Prostate gland (tissue), 2 donors: ENCODE data around the gene STX11. TPM values are rescaled to one million over a fixed set of nuclear protein-coding genes. Genes with fewer than 3 reads are reported as not detected.

Experiments
- DNase-seq: peaks from one replicate; pipeline ENCODE4 v3.0.0-alpha.2; 2019; ENCODE audit warnings: low spot score
- H3K27ac ChIP-seq, 2 donors: fragments of 200-600 bp; sonication (generic); 2 replicates each; pipeline ENCODE4 v1.5.1; 2017 to 2019
- H3K27me3 ChIP-seq: fragments of 200-600 bp; sonication (generic); replicated peaks from 2 replicates; pipeline ENCODE4 v1.5.1; 2019; ENCODE audit not compliant: insufficient read depth
- H3K36me3 ChIP-seq, 2 donors: fragments of 200-600 bp; sonication (generic); 1 replicate in 1 of 2; 2 replicates in 1 of 2; pipeline versions ENCODE4 v1.5.1 to v1.8.1; 2017 to 2019
- H3K4me1 ChIP-seq: fragments of 200-600 bp; sonication (generic); replicated peaks from 2 replicates; pipeline ENCODE4 v1.5.1; 2019
- H3K4me3 ChIP-seq, 2 donors: fragments of 200-600 bp; sonication (generic); 2 replicates each; pipeline ENCODE4 v1.5.1; 2017 to 2019
- H3K9me3 ChIP-seq: fragments of 200-600 bp; sonication (generic); 2 replicates; pipeline ENCODE4 v1.5.1; 2017
- POLR2A ChIP-seq: fragments of 450-650 bp; IDR thresholded peaks from one replicate; pipeline ENCODE4 v1.6.1; 2016; ENCODE audit warnings: antibody characterized with exemption, mild to moderate bottlenecking
- POLR2AphosphoS5 ChIP-seq: sonication (generic); formaldehyde crosslinking; IDR thresholded peaks from one replicate; pipeline ENCODE4 v1.6.1; 2017; ENCODE audit warnings: antibody characterized with exemption
- WGBS: methylation state at CpG from one replicate; pipeline ENCODE4 v1.1.5; 2018; 5-methylcytosine and 5-hydroxymethylcytosine counted together
- intact Hi-C: fragments of 100-400 bp; cut with DNase I; formaldehyde crosslinking; loops from one replicate; pipeline ENCODE4 v1.14.2; 2022
- total RNA-seq, 2 donors: library from RNA; depleted of rRNA; stranded (reverse); fragments of >200 nt; gene quantifications; one replicate each; pipeline ENCODE4 v1.1.0, GENCODE V29; 2016
- TF ChIP-seq, protein P1 (sequence below), 4 experiments: fragments of 200-600 bp in 2 of 4; fragments of 450-650 bp in 2 of 4; sonication (generic) in 2 of 4; IDR thresholded peaks; 1 replicate in 3 of 4; 2 replicates in 1 of 4; pipeline ENCODE4 v1.5.1; 2016 to 2019; ENCODE audit warnings: antibody characterized with exemption in 4 of 4, mild to moderate bottlenecking in 2 of 4, moderate library complexity in 2 of 4

The STX11 gene
- 1 to 10 TPM; 1.4 to 8.0 TPM for total RNA-seq

DNA sequence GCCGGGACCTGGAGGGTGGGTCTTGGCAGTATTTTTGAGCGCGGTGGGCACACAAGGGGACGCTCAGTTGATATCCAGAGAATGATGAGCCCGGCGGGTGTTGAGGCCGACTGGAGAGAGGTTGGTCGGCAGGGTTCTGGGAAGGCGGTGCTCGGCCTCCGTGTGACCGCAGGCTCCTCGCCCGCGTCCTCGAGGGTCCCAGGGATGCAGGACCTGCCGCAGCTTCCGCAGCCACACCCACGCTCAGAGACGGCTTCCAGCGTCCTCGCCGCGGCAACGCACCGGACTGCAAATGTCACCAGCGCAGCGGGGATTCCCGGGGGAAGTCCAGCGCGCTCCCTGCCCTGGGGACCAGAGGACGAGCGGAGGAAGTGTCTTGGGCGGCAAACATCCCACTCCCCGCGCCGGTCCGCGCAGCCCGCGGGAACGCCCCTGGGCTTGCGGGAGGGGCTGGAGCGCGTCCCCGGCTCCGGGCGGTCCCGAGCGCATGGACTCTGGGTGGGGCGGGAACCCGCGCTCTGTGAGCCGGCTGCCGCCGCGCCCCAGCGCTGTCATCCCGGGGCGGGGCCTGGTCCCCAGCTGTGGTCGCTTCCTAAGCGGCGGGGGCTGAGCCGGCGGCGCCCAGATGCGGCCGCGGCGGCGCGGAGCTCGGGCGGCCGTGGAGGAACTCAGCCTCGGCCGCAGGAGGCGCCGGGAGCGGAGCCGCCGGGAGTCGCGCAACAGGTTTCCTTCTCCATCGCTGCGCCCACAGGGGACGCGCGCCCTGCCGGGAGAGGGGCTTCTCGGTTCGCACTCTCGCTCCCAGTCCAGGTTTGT, at the start of gene STX11:
TSS of gene STX11 (plus strand) at position 624 of the 816 bp plus-strand sequence. CDS start 36,111 bp downstream, outside the sequence.
- peak; percentile 21 for DNase-seq
- no peaks in the 10 kb centered on the region for H3K9me3 ChIP-seq
- H3K27me3 ChIP-seq = no peaks in the 10 kb centered on the region
- H3K27ac ChIP-seq = peak within 1 kb of the TSS in 1 of 2 donors; percentile 14
- intact Hi-C loops = no loop called here
- no peaks in the 10 kb centered on the region for H3K4me1 ChIP-seq
- TF ChIP-seq, protein P1, sequence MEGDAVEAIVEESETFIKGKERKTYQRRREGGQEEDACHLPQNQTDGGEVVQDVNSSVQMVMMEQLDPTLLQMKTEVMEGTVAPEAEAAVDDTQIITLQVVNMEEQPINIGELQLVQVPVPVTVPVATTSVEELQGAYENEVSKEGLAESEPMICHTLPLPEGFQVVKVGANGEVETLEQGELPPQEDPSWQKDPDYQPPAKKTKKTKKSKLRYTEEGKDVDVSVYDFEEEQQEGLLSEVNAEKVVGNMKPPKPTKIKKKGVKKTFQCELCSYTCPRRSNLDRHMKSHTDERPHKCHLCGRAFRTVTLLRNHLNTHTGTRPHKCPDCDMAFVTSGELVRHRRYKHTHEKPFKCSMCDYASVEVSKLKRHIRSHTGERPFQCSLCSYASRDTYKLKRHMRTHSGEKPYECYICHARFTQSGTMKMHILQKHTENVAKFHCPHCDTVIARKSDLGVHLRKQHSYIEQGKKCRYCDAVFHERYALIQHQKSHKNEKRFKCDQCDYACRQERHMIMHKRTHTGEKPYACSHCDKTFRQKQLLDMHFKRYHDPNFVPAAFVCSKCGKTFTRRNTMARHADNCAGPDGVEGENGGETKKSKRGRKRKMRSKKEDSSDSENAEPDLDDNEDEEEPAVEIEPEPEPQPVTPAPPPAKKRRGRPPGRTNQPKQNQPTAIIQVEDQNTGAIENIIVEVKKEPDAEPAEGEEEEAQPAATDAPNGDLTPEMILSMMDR (IDR thresholded peaks at IDR 0.05) = no peak
- peak; percentile 22 for TF ChIP-seq POLR2A
- no peaks in the 10 kb centered on the region for H3K36me3 ChIP-seq
- 2% methylated on average over 39 of the region's 93 CpGs for WGBS
- peak within 1 kb of the TSS; percentile 48 to 56 for H3K4me3 ChIP-seq

DNA sequence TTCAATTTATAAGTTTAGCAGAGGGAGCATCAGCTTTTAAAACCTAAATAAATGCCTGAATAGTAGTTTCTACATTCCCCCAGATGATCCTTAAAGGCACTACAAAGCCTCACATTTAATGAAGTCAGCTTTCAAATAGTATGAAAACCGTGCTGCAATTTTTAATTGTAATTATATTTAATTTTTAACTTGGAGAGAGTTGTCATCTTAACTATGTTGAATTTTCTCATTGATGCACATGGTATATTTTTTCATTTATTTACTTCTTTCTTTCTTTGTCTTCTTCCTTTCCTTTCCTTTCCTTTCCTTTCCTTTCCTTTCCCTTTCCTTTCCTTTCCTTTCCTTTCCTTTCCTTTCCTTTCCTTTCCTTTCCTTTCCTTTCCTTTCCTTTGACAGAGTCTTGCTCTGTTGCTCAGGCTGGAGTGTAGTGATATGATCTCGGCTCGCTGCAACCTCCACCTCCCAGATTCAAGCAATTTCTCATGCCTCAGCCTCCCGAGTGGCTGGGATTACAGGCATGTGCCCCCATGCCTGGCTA, 47.2 kb upstream of the STX11 start:
- intact Hi-C loops = no loop called here
- H3K4me1 ChIP-seq = no peaks in the 10 kb centered on the region
- no peak for DNase-seq
- no peak overlapping the region for H3K4me3 ChIP-seq
- no peaks in the 10 kb centered on the region for H3K27me3 ChIP-seq
- WGBS = 74% methylated on average over 4 of the region's 4 CpGs
- TF ChIP-seq POLR2AphosphoS5 (no peak), POLR2A (no peak)
- TF ChIP-seq, protein P1 (IDR thresholded peaks at IDR 0.05) = no peak
- no peaks in the 10 kb centered on the region for H3K36me3 ChIP-seq
- no peaks in the 10 kb centered on the region for H3K9me3 ChIP-seq
- no peak overlapping the region for H3K27ac ChIP-seq

GRCh38 chr6:144104488-144104887, 45.8 kb upstream of the STX11 start:
- WGBS = 43% methylated on average over 4 of the region's 4 CpGs
- DNase-seq = no peak
- intact Hi-C loops = loop anchor here (2.0 kb wide), 1 partner anchor 378 kb away; no protein-coding TSS in a partner anchor

GRCh38 chr6:144104898-144105487, 45.3 kb upstream of the STX11 start:
- no peaks in the 10 kb centered on the region for H3K27me3 ChIP-seq
- no peaks in the 10 kb centered on the region for H3K4me1 ChIP-seq
- DNase-seq = peak; percentile 58
- H3K27ac ChIP-seq = no peak overlapping the region
- H3K4me3 ChIP-seq = no peak overlapping the region
- WGBS = 0% methylated on average over 2 of the region's 2 CpGs
- H3K9me3 ChIP-seq = no peaks in the 10 kb centered on the region
- TF ChIP-seq POLR2A (no peak), POLR2AphosphoS5 (peak; percentile 16)
- TF ChIP-seq, protein P1 (IDR thresholded peaks at IDR 0.05) = peak; percentile 13 to 76 (median 53)
- intact Hi-C loops = loop anchor here (2.0 kb wide), 1 partner anchor 378 kb away; no protein-coding TSS in a partner anchor
- H3K36me3 ChIP-seq = no peaks in the 10 kb centered on the region

More at GRCh38 chr6:144104488-144104887, 45.8 kb upstream of the STX11 start:
- H3K9me3 ChIP-seq = no peaks in the 10 kb centered on the region
- H3K27ac ChIP-seq = no peak overlapping the region
- TF ChIP-seq POLR2AphosphoS5 (no peak), POLR2A (no peak)
- H3K4me1 ChIP-seq = no peaks in the 10 kb centered on the region
- H3K4me3 ChIP-seq = no peak overlapping the region
- H3K27me3 ChIP-seq = no peaks in the 10 kb centered on the region
- H3K36me3 ChIP-seq = no peaks in the 10 kb centered on the region

GRCh38 chr6:144106206-144106605, 44.1 kb upstream of the STX11 start:
- WGBS = 84% methylated on average over 1 of the region's 1 CpG
- DNase-seq = no peak
- intact Hi-C loops = no loop called here

More at GRCh38 chr6:144106206-144106605, 44.1 kb upstream of the STX11 start:
- Histone ChIP-seq H3K27me3 (no peaks in the 10 kb centered on the region), H3K27ac (no peak overlapping the region), H3K4me1 (no peaks in the 10 kb centered on the region), H3K4me3 (no peak overlapping the region), H3K9me3 (no peaks in the 10 kb centered on the region), H3K36me3 (no peaks in the 10 kb centered on the region)
- TF ChIP-seq POLR2A (no peak), POLR2AphosphoS5 (no peak)
- TF ChIP-seq, protein P1 (IDR thresholded peaks at IDR 0.05) = no peak
